Central memory CD8-positive, alpha-beta T cell (primary cell): Measurements from ENCODE around the gene SPDEF.

Experiments used
- ATAC-seq: fragments of 150-1000 bp; cut with Tn5 transposase; replicated peaks from 2 replicates; pipeline ENCODE4 v1.10.0; 2022; ENCODE audit warnings: mild to moderate bottlenecking, moderate FRiP score, moderate number of reproducible peaks; ENCODE audit not compliant: poor library complexity, severe bottlenecking; ENCODE audit errors: extremely low read depth
- DNase-seq, 2 donors: peaks; one replicate each; pipeline ENCODE4 v3.0.0; 2021; ENCODE audit warnings: low spot score in 2 of 2
- H3K27ac Mint-ChIP-seq: one replicate; pipeline ENCODE4 v1.8.0; 2022; ENCODE audit warnings: low read depth, mild to moderate bottlenecking, moderate library complexity, mixed read lengths
- H3K27me3 Mint-ChIP-seq: one replicate; pipeline ENCODE4 v1.8.0; 2022; ENCODE audit warnings: mixed read lengths
- H3K36me3 Mint-ChIP-seq: one replicate; pipeline ENCODE4 v1.8.0; 2022; ENCODE audit warnings: mild to moderate bottlenecking, moderate library complexity, mixed read lengths; ENCODE audit not compliant: insufficient read depth
- H3K4me1 Mint-ChIP-seq: one replicate; pipeline ENCODE4 v1.8.0; 2022; ENCODE audit warnings: mixed read lengths
- H3K4me3 Mint-ChIP-seq: one replicate; pipeline ENCODE4 v1.8.0; 2022; ENCODE audit warnings: mild to moderate bottlenecking, moderate library complexity, mixed read lengths
- H3K9me3 Mint-ChIP-seq: one replicate; pipeline ENCODE4 v1.8.0; 2022; ENCODE audit warnings: mixed read lengths

The SPDEF gene

DNA sequence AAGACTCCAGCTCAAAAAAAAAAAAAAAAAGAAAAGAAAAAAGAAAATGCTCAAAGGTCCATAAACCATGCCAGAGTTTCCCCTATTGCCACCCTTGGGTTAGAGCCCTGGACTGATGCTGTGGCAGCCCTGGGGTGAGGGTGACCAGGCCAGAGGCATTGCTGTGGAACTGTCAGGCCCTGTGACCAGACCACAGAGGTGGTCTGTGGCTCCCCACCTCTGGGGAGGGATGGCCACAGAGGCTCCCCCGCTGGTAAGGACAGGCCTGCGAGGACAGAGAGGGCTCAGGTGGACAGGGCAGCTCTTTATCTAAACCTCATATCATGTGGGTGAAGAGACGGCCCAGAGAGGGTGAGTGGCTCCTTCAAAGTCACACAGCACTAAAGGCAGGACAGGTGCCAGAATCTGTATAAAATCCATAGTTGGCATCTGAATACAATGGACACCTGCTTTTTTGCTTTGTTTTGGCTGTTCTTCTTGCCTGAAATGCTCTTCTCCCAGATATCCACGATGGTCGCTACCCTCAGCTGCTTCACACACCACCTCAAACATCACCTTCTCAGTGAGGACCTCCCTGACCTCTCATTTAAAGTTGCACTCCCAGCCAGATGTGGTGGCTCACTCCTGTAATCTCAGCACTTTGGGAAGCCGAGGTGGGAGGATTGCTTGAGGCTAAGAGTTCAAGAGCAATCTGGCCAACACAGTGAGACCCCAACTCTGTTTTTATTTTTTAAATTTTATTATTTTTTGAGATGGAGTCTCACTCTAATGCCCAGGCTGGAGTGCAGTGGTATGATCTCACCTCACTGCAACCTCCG lies 22.5 kb upstream of the SPDEF start:
- Mint-ChIP-seq H3K4me1 (peaks cover 8% of the 10 kb centered on the region), H3K36me3 (peaks cover 5% of the 10 kb centered on the region), H3K4me3 (no peak overlapping the region), H3K9me3 (no peaks in the 10 kb centered on the region), H3K27ac (no peak overlapping the region), H3K27me3 (no peaks in the 10 kb centered on the region)
- ATAC-seq (no peak), DNase-seq (no peak)

DNA sequence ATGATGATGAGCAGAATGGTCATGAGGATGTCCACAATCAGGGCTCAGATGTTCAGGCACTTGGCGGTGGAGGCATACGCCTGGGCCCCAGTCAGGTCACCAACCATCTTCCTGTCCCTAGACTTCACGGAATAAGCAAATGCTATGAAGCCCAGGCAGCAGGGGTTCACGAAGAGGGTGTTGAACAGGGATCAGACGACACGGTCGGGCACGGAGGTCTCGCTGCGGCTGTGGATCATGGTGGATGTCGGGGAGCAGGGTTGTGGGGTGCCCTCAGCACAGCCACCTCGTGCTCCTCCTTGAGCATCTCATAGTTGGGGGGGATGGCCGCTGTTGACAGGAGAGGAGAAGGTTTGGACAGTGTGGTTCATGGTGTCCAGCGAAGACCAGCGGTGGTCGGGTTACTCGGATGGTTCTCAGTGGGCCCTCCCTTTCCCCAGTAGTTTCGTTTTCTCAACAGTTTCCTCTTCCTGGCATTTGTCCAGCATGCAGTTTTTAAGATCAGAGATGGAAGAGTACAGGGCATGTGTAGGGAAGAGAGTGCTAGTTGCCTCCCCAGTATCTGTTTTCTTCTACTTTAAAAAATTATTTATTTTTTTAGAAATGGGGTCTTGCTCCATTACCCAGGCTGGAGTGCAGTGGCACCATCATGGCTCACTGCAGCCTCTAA lies 20.3 kb upstream of the SPDEF start:
- H3K36me3 Mint-ChIP-seq: peaks cover 8% of the 10 kb centered on the region
- H3K4me3 Mint-ChIP-seq: no peak overlapping the region
- no peak for ATAC-seq

DNA sequence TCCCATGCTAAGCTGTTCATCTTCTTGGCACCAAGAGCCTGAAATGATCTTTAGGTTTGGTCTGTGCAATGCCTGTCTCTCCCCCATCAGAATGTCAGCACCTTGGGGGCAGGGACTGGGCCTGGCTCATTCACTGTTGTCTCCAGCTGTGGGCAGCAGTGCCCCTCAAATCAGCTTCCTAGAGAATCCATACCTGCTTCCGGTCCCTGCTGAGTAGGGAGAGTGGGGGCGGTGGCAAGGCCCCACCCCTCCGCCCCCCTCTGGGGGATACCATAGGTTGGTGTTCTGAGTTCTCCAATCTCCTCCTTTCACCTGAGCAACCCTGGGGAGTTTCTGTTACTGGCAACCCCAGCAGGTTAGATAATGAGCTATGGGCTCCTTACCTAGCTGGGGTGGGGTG lies 19.2 kb upstream of the SPDEF start:
- no peak overlapping the region for H3K4me3 Mint-ChIP-seq
- ATAC-seq (no peak), DNase-seq (no peak)
- H3K36me3 Mint-ChIP-seq: peaks cover 8% of the 10 kb centered on the region
- H3K27me3 Mint-ChIP-seq: no peaks in the 10 kb centered on the region
- H3K9me3 Mint-ChIP-seq: no peaks in the 10 kb centered on the region
- peaks cover 8% of the 10 kb centered on the region for H3K4me1 Mint-ChIP-seq
- H3K27ac Mint-ChIP-seq: peak overlapping the region; percentile 44

More for the DNA sequence above, 20.3 kb upstream of the SPDEF start:
- DNase-seq: no peak
- H3K27ac Mint-ChIP-seq: no peak overlapping the region
- no peaks in the 10 kb centered on the region for H3K9me3 Mint-ChIP-seq
- peaks cover 8% of the 10 kb centered on the region for H3K4me1 Mint-ChIP-seq
- H3K27me3 Mint-ChIP-seq: no peaks in the 10 kb centered on the region

DNA sequence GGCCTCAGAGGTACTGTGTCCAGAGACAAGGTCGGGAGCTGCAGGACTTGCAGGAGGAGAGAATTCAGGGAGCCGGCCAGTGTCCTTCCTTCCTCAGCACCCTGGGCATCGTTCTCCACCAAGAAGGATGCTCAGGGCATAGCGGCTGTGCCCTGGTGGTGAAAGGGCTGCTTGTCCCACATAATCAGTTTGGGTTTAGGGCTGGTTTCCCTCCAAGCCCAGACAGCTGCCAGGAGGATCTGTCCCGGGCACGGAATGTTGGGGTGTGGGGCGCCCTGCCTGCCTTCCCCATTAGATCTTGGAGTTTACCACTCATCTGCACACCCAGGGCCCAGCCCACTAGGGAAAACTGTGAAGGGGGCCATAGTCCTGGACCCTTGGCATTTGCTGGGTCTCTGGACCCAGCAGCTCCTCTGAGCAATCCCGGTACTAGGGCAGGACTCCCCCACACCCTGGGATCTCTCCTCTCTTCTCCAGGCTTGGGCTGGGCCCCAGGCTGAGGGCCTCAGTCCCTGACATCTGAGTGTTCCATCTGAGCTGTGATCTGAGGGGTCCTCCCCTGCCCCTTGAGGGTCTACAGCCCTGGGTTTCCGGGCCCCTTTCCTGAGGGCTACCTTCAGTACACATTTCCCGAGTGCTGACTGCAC lies 18.6 kb upstream of the SPDEF start:
- Mint-ChIP-seq H3K4me3 (no peak overlapping the region), H3K4me1 (peaks cover 8% of the 10 kb centered on the region), H3K9me3 (no peaks in the 10 kb centered on the region), H3K27ac (peak overlapping the region; percentile 44), H3K36me3 (peaks cover 8% of the 10 kb centered on the region), H3K27me3 (no peaks in the 10 kb centered on the region)
- DNase-seq (no peak), ATAC-seq (no peak)

DNA sequence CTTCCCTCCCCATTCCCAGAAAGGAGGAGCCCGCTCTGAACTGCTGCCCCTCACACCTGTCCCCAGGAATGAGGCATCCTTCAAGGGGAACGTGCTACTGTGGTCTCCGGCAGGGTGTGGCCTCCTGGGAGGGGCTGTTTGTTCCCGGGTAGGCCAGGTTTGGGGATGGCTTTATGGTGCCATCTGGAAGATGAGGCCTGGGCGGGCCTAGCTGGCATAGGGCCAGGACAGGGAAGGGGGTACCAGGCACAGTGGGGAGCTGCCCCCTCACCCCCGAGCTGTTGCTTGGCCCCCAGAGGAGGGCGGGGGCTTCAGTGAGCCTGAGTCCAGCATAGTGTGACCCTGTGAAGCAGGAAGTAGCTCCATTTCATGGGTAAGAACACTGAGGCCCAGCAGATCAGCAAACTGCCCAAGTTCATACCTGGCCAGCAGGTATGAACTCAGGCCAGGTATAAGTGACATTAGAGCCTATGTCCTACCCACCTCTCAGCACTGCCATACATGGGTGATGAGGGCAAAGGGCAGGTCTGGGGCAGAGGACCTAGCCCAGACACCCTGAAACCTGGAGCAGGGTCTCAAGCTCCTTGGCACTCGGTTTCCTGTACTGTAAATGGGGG lies 17.5 kb upstream of the SPDEF start:
- H3K27ac Mint-ChIP-seq: no peak overlapping the region
- no peak for DNase-seq
- H3K36me3 Mint-ChIP-seq: peaks cover 8% of the 10 kb centered on the region
- peaks cover 7% of the 10 kb centered on the region for H3K27me3 Mint-ChIP-seq
- H3K9me3 Mint-ChIP-seq: no peaks in the 10 kb centered on the region
- H3K4me1 Mint-ChIP-seq: peaks cover 8% of the 10 kb centered on the region
- no peak for ATAC-seq
- no peak overlapping the region for H3K4me3 Mint-ChIP-seq

DNA sequence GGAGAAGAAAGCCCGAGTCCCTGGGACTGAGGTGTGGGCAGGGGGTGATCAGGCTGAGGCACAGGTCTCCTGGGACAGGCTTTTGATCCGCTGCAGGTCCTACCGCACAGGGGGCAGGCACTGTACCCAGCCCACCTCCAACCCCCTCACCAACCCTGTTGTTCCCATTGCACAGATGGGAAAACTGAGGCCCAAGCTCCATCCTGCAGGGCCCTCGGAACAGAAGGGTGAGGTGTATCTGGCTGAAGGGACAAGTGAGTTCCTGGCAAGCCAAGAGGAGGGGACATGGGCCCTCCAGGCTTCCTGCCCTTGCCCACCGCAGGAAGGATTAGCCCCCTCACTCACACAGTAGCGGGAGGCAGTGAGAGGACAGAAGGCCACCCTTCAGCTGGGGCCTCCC lies 16.5 kb upstream of the SPDEF start:
- peaks cover 8% of the 10 kb centered on the region for H3K4me1 Mint-ChIP-seq
- ATAC-seq (no peak), DNase-seq (no peak)
- H3K9me3 Mint-ChIP-seq: no peaks in the 10 kb centered on the region
- no peak overlapping the region for H3K27ac Mint-ChIP-seq
- H3K27me3 Mint-ChIP-seq: peaks cover 18% of the 10 kb centered on the region
- H3K4me3 Mint-ChIP-seq: no peak overlapping the region
- H3K36me3 Mint-ChIP-seq: peaks cover 10% of the 10 kb centered on the region

DNA sequence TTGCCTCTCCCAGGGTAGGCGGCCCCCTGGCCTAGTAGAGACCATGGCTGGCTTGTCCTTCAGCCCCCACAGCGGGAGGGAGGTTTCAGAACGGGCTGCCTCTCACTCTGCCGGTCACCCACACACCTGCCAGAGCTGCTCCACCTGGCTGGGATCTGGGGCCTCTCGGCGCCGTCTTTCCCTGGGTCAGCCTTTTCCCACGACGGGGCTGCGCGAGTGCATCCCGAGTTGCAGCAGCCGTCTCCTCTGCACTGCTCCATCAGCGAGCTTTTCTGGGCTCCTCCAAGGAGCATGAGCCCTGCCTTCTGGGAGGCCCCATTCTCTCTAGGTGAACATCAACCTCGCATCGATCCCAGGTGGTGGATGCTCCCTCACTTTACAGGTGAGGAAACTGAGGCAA lies 15.9 kb upstream of the SPDEF start:
- H3K27me3 Mint-ChIP-seq: peaks cover 23% of the 10 kb centered on the region
- peaks cover 8% of the 10 kb centered on the region for H3K4me1 Mint-ChIP-seq
- peak overlapping the region; percentile 63 for H3K27ac Mint-ChIP-seq
- H3K9me3 Mint-ChIP-seq: no peaks in the 10 kb centered on the region
- no peak overlapping the region for H3K4me3 Mint-ChIP-seq
- H3K36me3 Mint-ChIP-seq: peaks cover 8% of the 10 kb centered on the region
- DNase-seq: no peak
- no peak for ATAC-seq

DNA sequence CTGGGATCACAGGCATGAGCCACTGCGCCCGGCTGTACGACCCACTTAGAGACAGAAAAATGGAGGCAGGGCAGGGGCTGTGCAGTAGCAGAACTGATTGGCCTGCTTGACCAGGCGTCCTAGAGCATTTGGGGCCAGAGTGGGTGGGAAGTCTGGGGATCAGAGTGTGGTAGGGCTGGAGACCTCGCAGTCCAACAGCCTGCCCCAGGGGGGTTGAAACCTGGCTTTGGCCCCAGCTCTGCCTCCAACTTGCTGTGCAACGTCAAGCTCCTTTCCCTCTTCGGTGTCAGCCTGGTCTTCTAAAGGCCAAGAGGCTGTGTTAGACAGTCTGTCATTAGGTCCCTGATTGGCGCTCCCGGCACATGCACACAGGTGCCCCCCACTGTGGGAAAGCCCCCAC lies 15.3 kb upstream of the SPDEF start:
- H3K36me3 Mint-ChIP-seq: peaks cover 8% of the 10 kb centered on the region
- H3K27ac Mint-ChIP-seq: peak overlapping the region; percentile 63
- no peak for ATAC-seq
- no peak overlapping the region for H3K4me3 Mint-ChIP-seq
- no peaks in the 10 kb centered on the region for H3K9me3 Mint-ChIP-seq
- peaks cover 30% of the 10 kb centered on the region for H3K27me3 Mint-ChIP-seq
- peaks cover 5% of the 10 kb centered on the region for H3K4me1 Mint-ChIP-seq
- DNase-seq: no peak

DNA sequence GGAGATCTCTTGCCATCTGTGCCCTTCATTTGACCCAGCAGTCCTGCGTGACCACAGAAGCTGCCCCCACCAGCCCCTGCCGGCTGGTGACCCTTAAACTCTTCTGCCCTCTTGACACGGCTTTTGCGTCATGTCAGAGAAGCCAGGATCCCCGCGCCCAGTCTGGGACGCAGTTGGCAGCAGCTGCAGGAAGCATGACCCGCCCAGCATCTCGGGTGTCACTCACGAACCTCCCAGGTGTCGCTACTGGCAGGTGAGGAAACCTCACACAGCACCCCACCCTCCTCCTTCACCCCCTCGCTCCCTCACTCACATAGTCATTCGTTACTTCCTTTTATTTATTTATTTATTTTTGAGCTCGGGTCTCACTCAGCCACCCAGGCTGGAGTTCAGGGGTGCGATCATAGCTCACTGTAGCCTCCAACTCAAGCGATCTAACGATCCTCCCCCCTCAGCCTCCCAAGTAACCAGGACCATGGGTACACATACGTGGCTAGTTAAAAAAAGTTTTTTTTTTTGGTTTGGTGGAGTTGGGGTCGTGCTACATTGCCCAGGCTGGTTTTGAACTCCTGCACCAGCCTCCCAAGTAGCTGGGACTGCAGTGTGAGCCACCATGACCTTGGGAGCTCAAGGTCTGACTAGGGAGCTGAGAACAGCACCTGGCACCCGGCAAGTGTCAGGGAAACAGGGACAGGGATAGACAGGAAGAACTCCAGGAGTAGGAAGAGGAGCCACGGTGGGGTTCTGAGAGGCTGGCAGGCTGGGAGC lies 14.1 kb upstream of the SPDEF start:
- DNase-seq (no peak), ATAC-seq (no peak)
- Mint-ChIP-seq H3K9me3 (no peaks in the 10 kb centered on the region), H3K4me1 (no peaks in the 10 kb centered on the region), H3K36me3 (peaks cover 5% of the 10 kb centered on the region), H3K27me3 (peaks cover 39% of the 10 kb centered on the region), H3K4me3 (no peak overlapping the region), H3K27ac (no peak overlapping the region)

DNA sequence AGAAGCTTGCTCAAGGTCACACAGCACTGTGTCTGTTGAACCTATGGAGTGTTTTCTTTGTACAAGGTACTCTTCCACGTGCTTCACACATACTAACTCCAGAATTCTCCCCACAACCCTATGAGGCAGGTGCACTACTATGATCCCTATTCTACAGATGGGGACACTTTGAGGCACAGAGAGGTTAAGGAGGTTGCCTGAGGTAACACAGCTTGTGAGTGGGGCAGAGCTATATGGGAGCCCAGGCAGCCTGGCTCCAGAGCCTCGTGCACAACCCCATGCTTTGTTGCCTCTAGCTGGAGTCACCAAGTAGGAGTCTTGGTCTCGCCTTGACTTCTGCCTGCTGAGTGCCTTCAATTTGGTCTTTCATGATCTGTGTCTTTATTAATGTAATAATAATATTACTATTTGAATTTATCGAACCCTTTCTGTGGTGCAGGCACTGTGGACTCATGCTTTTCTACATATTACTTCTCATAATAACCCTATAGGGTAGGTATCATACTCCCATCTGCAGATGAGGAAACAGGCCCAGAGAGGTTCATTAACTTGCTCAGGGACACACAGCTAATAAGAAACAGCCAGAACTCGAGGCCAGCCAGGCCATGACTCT lies 13.3 kb upstream of the SPDEF start:
- ATAC-seq (no peak), DNase-seq (no peak)
- Mint-ChIP-seq H3K9me3 (no peaks in the 10 kb centered on the region), H3K36me3 (peaks cover 5% of the 10 kb centered on the region), H3K4me3 (no peak overlapping the region), H3K27me3 (peaks cover 39% of the 10 kb centered on the region), H3K27ac (no peak overlapping the region), H3K4me1 (no peaks in the 10 kb centered on the region)

DNA sequence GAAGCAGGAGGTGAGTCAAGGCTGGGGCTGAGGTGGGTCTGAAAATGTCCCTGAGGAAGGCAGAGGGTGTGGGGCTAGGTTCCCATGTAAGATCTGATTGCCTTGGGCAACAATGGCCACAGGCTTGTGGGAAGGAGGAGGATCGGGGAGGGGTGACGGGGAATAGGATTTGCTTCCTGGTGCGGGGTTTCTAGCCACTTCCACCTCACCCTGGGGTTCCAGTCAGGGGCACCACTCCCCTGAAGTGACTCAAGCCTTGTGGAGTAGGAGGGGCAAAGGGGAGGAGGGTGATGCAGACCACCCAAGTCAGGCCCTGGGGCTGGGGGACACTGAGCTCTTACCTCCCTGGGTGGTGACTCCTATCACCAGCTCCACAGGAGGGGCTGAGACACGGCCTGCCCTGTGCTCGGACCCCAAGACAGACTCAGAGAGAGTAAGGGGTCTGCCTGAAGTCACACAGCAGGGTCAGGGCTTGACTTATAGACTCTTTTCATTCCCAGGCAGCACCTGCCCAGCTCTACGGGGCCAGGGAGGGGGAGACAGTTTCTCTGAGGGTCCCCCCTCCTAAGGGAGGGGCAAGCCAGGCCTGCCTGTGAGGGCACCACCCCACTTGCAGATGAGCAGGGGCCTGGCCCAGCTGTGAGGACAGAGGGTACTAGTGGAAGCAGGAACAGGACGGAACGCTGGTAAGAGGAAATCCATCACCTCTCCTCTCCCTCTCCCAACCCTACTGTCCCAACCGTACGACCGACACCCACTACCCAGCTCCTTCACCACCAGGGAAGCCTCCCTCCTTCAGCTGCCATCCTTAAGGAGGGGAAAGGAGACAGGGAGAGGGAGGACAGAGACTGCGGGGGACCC lies 12.4 kb upstream of the SPDEF start:
- Mint-ChIP-seq H3K4me1 (no peaks in the 10 kb centered on the region), H3K9me3 (no peaks in the 10 kb centered on the region), H3K27ac (peak overlapping the region; percentile 52), H3K27me3 (peaks cover 39% of the 10 kb centered on the region), H3K36me3 (peaks cover 5% of the 10 kb centered on the region), H3K4me3 (no peak overlapping the region)
- ATAC-seq (no peak), DNase-seq (no peak)
